ENCODE results near the gene GPC6. TPM values are rescaled to one million over a fixed set of nuclear protein-coding genes. Genes with fewer than 3 reads are reported as not detected.

The GPC6 gene
- polyA plus RNA-seq, 1 of the 3 experiments (the other 2 are of a cell fraction): 6.7 TPM

GRCh38 chr13:93477238-93477637, 250.6 kb downstream of the GPC6 start:
- peaks cover 5 to 8% of the 10 kb centered on the region in 2 experiments; a peak in 3 of 4 replicates for H3K4me1 ChIP-seq (ENCODE audit: control insufficient read depth in 1 of 2, insufficient read depth in 2 of 2, low read depth in 1 of 2, low read length in 1 of 2)
- no peaks in the 10 kb centered on the region for H4K20me1 ChIP-seq (ENCODE audit: insufficient read depth)
- POLR2A ChIA-PET: no interaction called here
- H3K27ac ChIP-seq (ENCODE audit: low read depth in 2 of 2, low read length in 1 of 2): no peak overlapping the region
- no peaks in the 10 kb centered on the region for H3K36me3 ChIP-seq (replicated peaks in 1 of 2; ENCODE audit: control insufficient read depth in 1 of 2, insufficient read depth in 2 of 2, low read length in 1 of 2)
- no peak overlapping the region for H3K9ac ChIP-seq
- no peaks in the 10 kb centered on the region for H3K27me3 ChIP-seq (ENCODE audit: insufficient read depth)
- no peaks in the 10 kb centered on the region for H3K79me2 ChIP-seq (ENCODE audit: insufficient read depth)
- H2AFZ ChIP-seq (ENCODE audit: low read depth): no peak overlapping the region
- no peak for DNase-seq
- H3K9me3 ChIP-seq: no peaks in the 10 kb centered on the region
- no peak overlapping the region for H3K4me2 ChIP-seq
- TF ChIP-seq RXRA (IDR thresholded peaks at IDR 0.05; ENCODE audit: borderline replicate concordance, low read depth) (no peak), SIN3A (IDR thresholded peaks at IDR 0.05; ENCODE audit: borderline replicate concordance, low read depth, low read length) (no peak), IRF3 (IDR thresholded peaks at IDR 0.05; ENCODE audit: low read depth, low read length) (no peak), NRF1 (IDR thresholded peaks at IDR 0.05; ENCODE audit: low read depth, low read length) (no peak), GATA2 (CRISPR knock-in tag; IDR thresholded peaks at IDR 0.05) (no peak), PBX3 (IDR thresholded peaks at IDR 0.05) (no peak), POLR2AphosphoS5 (IDR thresholded peaks at IDR 0.05; ENCODE audit: low read depth, low read length) (no peak), SMC3 (IDR thresholded peaks at IDR 0.05; ENCODE audit: low read depth, low read length) (no peak), MXI1 (IDR thresholded peaks at IDR 0.05; ENCODE audit: low read depth, low read length) (no peak), FOXM1 (IDR thresholded peaks at IDR 0.05; ENCODE audit: low read depth) (no peak), GABPA (IDR thresholded peaks at IDR 0.05; ENCODE audit: low read depth) (no peak), FOSL2 (IDR thresholded peaks at IDR 0.05; ENCODE audit: borderline replicate concordance, low read depth) (no peak), REST (IDR thresholded peaks at IDR 0.05; ENCODE audit: low read depth, low read length) (no peak), EP300 (IDR thresholded peaks at IDR 0.05; ENCODE audit: borderline replicate concordance in 1 of 2, low read depth in 1 of 2, low read length in 1 of 2) (no peak), RCOR1 (IDR thresholded peaks at IDR 0.05; ENCODE audit: low read length) (no peak)
- no peaks in the 10 kb centered on the region for H3K9me2 ChIP-seq
- CTCF ChIA-PET: no interaction called here
- H3K4me3 ChIP-seq (ENCODE audit: low read depth in 2 of 2, low read length in 1 of 2): no peak overlapping the region
- H3F3A ChIP-seq (replicated peaks; ENCODE audit: insufficient read depth): peaks cover 6% of the 10 kb centered on the region
